Kidney tubule cell (primary cell): Measurements from ENCODE around the gene TRIM4.
"Not testable (repeated sequence)": the region's sequence is repeated elsewhere in the genome, so short reads cannot be mapped to it uniquely, and the experiment has no call there.

Experiments used
- DNase-seq: peaks from one replicate; pipeline ENCODE4 v3.0.0-alpha.2; 2018; ENCODE audit warnings: low spot score

TRIM4 gene

GRCh38 chr7:99919814-99920112 lies 433 bp upstream of the TRIM4 start:
- DNase-seq: no peak

GRCh38 chr7:99910976-99911375 lies 8.4 kb downstream of the TRIM4 start:
- no peak for DNase-seq

- no peak for DNase-seq
These were observed 17.7 kb downstream of the TRIM4 start for GRCh38 chr7:99901581-99901980.

- no peak for DNase-seq
These were observed 19.4 kb downstream of the TRIM4 start for GRCh38 chr7:99899830-99900519.

- DNase-seq: no peak
These were observed 20.5 kb downstream of the TRIM4 start for GRCh38 chr7:99898836-99899235.

- DNase-seq: no peak
These were observed 21.3 kb downstream of the TRIM4 start for GRCh38 chr7:99898023-99898357.

DNA sequence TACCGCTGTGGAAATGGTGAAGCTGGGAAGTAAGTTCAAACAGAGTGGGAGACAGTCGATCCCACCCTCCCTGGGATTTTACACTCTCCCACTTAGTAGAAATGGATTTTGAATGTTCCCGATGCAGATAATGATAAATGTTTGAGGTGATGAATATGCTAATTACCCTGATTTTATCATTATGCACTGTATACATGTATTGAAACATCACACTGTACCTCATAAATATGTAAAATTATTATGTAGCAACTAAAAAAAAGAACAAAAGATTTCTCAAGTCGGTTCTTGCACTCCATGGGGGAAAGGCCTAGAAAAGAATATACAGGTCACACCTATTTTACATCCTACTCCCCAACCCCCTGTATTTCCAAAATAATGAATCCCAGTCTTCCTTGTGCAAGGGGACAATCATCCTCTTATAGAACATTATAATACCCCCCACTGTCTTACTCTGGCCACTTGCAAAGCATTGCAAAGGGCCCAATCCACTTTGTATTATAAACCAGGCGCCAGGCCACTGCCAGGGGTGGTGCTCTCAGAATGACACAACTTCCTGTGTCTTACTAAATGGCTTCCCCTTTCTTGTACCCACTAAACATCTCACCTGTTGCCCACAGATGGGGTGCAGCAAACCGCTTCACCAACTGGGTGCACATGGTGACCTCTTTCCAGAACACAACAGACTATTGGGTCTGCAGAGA lies 21.9 kb downstream of the TRIM4 start:
- DNase-seq: no peak

DNA sequence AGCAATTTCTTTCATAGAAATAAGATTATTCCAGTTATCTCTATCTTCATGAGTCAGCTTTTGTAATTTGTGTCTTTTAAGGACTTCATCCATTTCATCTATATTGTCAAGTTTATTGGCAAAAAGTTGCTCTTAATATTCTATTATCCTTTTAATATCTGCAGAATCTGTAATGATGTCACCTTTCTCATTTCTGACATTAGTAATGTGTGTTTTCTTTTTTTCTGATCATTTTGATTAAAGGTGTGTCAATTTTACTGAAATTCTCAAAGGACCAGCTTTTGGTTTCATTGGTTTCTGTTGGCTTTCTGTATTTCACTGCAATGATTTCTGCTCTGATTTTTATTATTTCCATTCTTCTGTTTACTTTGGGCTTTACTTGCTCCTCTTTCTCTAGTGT lies 24.6 kb downstream of the TRIM4 start:
- no peak for DNase-seq

GRCh38 chr7:99893280-99893679 lies 26.1 kb downstream of the TRIM4 start:
- no peak for DNase-seq

DNA sequence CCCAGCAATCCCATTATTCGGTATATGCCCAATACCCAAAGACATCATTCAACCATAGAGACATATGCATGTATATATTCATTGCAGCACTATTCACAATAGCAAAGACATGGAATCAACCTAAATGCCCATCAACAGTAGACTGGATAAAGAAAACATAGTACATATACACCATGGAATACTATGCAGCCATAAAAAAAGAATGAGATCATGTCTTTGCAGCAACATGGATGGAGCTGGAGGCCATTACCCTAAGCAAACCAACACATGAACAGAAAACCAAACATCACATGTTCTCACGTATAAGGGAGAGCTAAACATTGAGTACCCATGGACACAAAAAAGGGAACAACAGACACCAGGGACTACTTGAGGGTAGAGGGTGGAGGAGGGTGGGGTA lies 29.0 kb downstream of the TRIM4 start:
- DNase-seq: not testable (repeated sequence)

DNA sequence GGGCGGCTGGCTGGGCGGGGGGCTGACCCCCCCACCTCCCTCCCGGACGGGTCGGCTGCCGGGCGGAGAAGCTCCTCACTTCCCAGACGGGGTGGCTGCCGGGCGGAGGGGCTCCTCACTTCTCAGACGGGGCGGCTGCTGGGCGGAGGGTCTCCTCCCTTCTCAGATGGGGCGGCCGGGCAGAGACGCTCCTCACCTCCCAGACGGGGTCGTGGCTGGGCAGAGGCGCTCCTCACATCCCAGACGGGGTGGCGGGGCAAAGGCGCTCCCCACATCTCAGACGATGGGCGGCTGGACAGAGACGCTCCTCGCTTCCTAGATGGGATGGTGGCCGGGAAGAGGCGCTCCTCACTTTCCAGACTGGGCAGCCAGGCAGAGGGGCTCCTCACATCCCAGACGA lies 31.0 kb downstream of the TRIM4 start:
- DNase-seq: not testable (repeated sequence)

- no peak for DNase-seq
These were observed 38.0 kb downstream of the TRIM4 start for GRCh38 chr7:99881370-99881769.

- no peak for DNase-seq
These were observed 42.4 kb downstream of the TRIM4 start, which contains the start of gene OR2AE1 for GRCh38 chr7:99876933-99877332. Gene OR2AE1, minus strand, starts transcription at chr7:99877033. Its CDS starts 0 bp downstream, at chr7:99877033.

GRCh38 chr7:99876491-99876890 lies 42.8 kb downstream of the TRIM4 start:
- no peak for DNase-seq

DNA sequence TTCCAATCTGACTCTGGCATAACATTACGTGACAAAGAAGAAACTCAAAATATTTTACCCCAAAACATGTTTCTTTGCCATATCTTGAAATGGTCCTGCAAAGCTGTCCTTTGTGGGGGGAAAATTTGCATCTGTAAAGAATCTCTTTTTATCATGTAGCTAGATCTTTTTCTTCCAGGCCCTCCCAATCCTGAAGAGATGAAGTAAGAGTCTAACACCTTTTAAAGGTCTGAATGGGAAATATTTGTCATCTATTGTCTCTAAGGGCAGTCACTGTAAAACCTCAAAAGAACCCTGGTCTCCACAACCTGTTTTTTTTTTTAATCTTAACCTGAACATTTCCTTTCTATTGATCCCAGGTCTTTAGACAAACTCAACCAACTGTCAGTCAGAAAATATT lies 51.1 kb downstream of the TRIM4 start:
- no peak for DNase-seq

DNA sequence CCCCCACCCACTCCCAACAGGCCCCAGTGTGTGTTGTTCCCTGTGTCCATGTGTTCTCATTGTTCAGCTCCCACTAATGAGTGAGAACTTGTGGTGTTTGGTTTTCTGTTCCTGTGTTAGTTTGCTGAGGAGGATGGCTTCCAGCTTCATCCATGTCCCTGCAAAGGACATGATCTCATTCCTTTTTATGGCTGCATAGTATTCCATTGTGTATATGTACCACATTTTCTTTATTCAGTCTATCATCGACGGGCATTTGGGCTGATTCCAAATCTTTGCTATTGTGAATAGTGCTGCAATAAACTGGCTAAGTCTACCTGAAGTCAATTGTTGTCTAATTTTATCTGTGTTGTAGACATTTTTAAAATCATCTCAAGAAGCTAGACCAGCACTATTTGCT lies 51.9 kb downstream of the TRIM4 start:
- DNase-seq: not testable (repeated sequence)

DNA sequence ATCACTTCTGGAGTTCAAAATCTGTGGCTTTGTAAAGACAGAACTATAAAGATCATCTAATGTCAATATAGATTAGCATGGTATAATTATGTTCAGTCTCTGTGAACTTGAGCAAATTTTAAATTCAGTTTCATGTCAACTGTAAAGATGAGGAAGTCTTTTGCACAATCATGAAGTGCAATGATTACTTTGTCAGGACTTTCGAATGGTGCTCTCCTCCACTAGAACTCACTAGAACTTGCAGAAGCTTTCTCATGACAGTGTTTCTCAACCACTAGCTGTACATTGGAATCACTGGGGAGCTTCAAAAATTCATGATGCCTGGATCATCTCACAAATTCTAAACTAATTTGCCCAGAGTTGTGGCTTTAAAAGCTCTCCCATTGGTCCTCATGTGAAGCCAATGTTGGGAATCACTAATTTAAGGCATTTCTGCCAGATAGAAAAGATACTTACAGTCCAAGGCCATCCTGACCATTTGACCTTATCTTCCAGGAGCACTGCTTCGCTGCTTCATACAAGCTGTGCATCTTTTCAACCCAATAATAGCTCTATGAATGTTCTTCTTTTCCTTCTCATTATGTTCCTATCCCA lies 55.4 kb downstream of the TRIM4 start:
- no peak for DNase-seq

DNA sequence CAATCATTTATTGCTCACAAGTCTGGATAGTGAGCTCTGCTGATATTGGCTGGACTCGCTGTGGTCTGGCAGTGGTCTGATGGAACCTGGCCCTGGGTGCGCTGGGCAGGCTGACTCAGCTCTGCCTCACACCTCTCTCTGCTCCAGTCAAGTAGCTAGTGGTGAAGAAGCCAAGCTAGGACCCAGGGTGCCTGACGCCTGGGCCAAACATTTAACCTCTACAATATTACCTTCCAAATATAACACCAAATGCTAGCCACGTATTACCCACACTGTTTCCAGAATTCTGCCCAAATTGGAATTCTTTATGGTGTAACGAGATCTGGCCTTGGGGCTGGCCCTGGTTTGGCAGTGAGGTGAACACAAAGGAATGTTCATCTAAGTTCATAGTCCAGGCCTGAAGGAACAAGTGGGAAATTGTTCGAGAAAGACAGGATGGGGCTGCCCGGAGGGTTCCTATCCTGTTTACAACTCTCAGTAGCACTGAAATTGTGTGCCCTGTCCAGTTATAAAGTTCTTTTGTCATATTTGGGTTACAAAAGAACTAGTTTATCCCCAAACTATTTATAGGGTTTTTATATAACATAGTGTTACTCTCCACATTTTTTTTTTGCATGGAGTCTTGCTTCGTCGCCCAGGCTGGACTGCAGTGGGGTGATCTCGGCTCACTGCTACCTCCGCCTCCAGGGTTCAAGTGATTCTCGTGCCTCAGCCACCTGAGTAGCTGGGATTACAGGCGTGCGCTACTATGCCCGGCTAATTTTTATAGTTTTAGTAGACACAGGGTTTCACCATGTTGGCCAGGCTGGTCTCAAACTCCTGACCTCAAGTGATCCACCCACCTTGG lies 58.8 kb downstream of the TRIM4 start:
- DNase-seq: peak; percentile 93

GRCh38 chr7:99855236-99855635 lies 64.1 kb downstream of the TRIM4 start:
- DNase-seq: no peak

DNA sequence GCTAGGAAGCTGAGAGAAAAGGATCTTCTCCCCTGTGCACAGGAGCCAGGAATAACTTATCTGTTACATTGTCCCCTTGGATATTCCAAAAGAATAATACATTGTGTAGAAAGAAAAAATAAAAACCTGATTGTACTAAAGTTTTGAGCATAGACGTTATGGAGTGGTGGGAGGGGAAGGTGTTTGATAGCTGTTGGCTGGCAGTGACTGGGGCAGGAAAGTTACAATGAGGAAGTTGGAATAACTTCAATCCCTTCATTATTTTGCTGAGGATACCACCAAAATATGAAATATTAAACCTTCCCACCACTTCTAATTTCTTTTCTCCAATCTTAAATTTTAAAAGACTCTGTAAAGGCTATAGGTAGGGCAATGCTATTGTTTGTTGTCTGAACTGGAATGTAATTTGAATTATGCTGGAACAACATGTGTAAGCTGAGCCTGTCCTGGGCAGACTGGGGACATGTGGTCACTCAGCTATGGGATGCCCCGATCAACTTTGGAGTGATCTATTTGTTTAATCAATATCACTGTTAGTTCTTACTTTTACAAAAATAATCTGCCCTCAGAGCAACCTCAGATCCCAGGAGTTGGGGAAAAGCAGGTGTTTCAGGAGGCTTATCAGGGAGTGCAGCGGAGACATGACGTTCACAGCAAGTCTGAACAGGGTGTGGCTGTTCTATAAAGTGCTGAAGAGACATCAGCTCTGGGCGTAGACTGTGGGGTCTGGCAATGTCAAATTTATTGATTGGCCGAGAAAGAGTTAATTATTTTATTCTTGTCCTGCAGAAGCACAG lies 70.7 kb downstream of the TRIM4 start:
- no peak for DNase-seq

GRCh38 chr7:99844328-99844727 lies 75.0 kb downstream of the TRIM4 start:
- DNase-seq: no peak

DNA sequence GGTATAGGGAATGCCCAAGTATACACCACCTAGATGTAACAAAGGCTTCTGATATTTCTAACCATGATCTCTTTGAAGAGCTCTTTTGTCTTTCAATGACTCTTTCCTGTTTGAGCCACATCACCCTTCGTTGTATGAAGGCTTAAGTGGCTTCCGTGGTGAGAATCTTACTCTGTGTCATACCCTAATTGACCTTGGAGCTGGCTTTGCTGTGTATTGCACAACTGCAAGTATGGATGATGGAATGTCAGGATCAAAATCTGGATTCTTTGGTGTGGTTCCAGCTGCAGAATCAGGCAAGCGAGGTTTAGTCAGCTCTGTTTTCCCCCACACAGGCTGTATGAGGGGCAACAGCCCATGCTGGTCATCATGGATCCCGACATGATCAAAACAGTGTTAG lies 75.5 kb downstream of the TRIM4 start:
- DNase-seq: peak; percentile 13
